Glutamatergic neuron (in vitro differentiated cells): ENCODE results near the gene FGFBP1. TPM values are rescaled to one million over a fixed set of nuclear protein-coding genes. Genes with fewer than 3 reads are reported as not detected.

ENCODE experiments used
- DNase-seq: peaks from one replicate; pipeline ENCODE4 v3.0.0; 2022
- H3K27ac Mint-ChIP-seq: one replicate; pipeline ENCODE4 v1.8.0; 2020; ENCODE audit warnings: mild to moderate bottlenecking, mixed read lengths, inconsistent platforms; ENCODE audit not compliant: unreplicated experiment
- H3K27me3 Mint-ChIP-seq: one replicate; pipeline ENCODE4 v1.8.0; 2020; ENCODE audit warnings: mild to moderate bottlenecking, moderate library complexity, mixed read lengths, inconsistent platforms; ENCODE audit not compliant: unreplicated experiment
- H3K36me3 Mint-ChIP-seq: one replicate; pipeline ENCODE4 v1.8.0; 2020; ENCODE audit warnings: mild to moderate bottlenecking, mixed read lengths, inconsistent platforms; ENCODE audit not compliant: unreplicated experiment
- H3K4me1 Mint-ChIP-seq: one replicate; pipeline ENCODE4 v1.8.0; 2020; ENCODE audit warnings: mild to moderate bottlenecking, low read depth, mixed read lengths, inconsistent platforms; ENCODE audit not compliant: unreplicated experiment
- H3K4me3 Mint-ChIP-seq: one replicate; pipeline ENCODE4 v1.8.0; 2020; ENCODE audit warnings: mild to moderate bottlenecking, mixed read lengths, inconsistent platforms; ENCODE audit not compliant: unreplicated experiment
- H3K9me3 Mint-ChIP-seq: one replicate; pipeline ENCODE4 v1.8.0; 2020; ENCODE audit warnings: mild to moderate bottlenecking, moderate library complexity, mixed read lengths, inconsistent platforms; ENCODE audit not compliant: unreplicated experiment
- CTCF ChIP-seq: fragments of 200-600 bp; sonication (generic); IDR thresholded peaks from one replicate; pipeline ENCODE4 v1.5.0; 2021; ENCODE audit not compliant: partially characterized antibody, unreplicated experiment
- total RNA-seq: library from RNA; stranded (reverse); fragmentation: NEBNext Ultra II Directional; extraction: Animal tissue kit (Norgen Biotek cat#: 25700); gene quantifications from one replicate; pipeline ENCODE4 v1.2.1, GENCODE V29; 2021; ENCODE audit not compliant: unreplicated experiment

Gene FGFBP1
- total RNA-seq, 1 donor from 2014 or later = not detected

GRCh38 chr4:15936495-15936894, 2.0 kb downstream of the FGFBP1 start:
- H3K9me3 Mint-ChIP-seq = no peaks in the 10 kb centered on the region
- no peak overlapping the region for H3K4me3 Mint-ChIP-seq

GRCh38 chr4:15935504-15936402, 2.8 kb downstream of the FGFBP1 start:
- Mint-ChIP-seq H3K36me3 (no peaks in the 10 kb centered on the region), H3K4me3 (no peak overlapping the region), H3K4me1 (no peaks in the 10 kb centered on the region), H3K9me3 (no peaks in the 10 kb centered on the region), H3K27me3 (no peaks in the 10 kb centered on the region), H3K27ac (no peak overlapping the region)
- TF ChIP-seq CTCF = no peak
- DNase-seq = no peak

More at GRCh38 chr4:15936495-15936894, 2.0 kb downstream of the FGFBP1 start:
- H3K27ac Mint-ChIP-seq = no peak overlapping the region
- TF ChIP-seq CTCF = no peak
- H3K27me3 Mint-ChIP-seq = no peaks in the 10 kb centered on the region
- H3K36me3 Mint-ChIP-seq = no peaks in the 10 kb centered on the region
- H3K4me1 Mint-ChIP-seq = no peaks in the 10 kb centered on the region
- no peak for DNase-seq

GRCh38 chr4:15934259-15934658, 4.3 kb downstream of the FGFBP1 start:
- H3K27ac Mint-ChIP-seq = no peak overlapping the region
- TF ChIP-seq CTCF = no peak
- DNase-seq = no peak
- no peaks in the 10 kb centered on the region for H3K36me3 Mint-ChIP-seq
- no peak overlapping the region for H3K4me3 Mint-ChIP-seq
- no peaks in the 10 kb centered on the region for H3K27me3 Mint-ChIP-seq
- no peaks in the 10 kb centered on the region for H3K4me1 Mint-ChIP-seq
- no peaks in the 10 kb centered on the region for H3K9me3 Mint-ChIP-seq

GRCh38 chr4:15931451-15932210, 6.9 kb downstream of the FGFBP1 start:
- no peak for DNase-seq
- Mint-ChIP-seq H3K9me3 (no peaks in the 10 kb centered on the region), H3K4me3 (no peak overlapping the region), H3K27me3 (no peaks in the 10 kb centered on the region), H3K36me3 (no peaks in the 10 kb centered on the region), H3K4me1 (no peaks in the 10 kb centered on the region), H3K27ac (no peak overlapping the region)
- no peak for TF ChIP-seq CTCF
